Measurements from ENCODE around the gene TSPAN18. TPM values are rescaled to one million over a fixed set of nuclear protein-coding genes. Genes with fewer than 3 reads are reported as not detected.

TSPAN18 gene
- total and polyA plus RNA-seq, 2 of the 4 experiments (the other 2 are of a cell fraction), result 0.36 to 1.1 TPM

DNA sequence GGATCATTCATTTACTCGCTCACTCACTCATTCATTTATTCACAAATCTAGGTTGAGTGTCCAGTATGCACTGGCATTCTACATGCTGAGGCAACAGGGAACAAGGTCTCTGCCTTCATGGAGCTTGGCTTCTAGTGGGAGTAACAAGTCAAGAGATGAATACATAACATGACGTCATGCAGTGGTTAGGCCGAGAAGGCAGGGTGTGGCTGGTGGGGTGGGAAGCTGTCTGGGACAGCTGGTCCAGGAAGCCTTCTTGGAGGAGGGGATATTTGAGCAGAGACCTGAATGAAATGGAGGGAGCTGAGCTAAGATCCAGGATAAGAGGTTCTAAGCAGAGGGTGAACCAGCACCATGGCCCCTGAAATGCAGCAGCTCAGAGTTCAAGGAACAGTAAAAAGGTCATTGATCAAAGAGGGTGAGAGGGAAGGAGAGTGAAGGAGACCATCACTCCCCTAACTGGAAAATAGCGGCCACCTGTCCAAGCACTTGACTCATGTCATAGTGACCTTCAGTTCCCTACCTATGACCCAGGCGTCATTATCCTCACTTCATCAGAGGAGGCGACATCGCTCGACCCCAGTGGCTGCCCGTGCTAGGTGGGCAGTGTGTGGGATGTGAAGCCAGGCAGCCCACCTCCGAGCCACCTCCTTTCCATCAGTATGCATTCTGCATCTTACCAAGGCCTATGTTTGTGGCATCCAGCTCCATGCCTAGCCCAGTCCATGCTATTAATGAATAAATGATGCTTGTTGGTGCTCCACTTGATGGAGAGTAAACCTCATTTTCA lies 105.0 kb downstream of the TSPAN18 start:
- WGBS, 2 experiments (ENCODE audit: extremely low coverage in 2 of 2, insufficient read length in 1 of 2), result 50% methylated on average over 2 of the region's 10 CpGs; no CpG with 5 or more reads in 1 of the 2 experiments
- H3K36me3 ChIP-seq (ENCODE audit: control insufficient read depth, insufficient read depth, low read length), result no peaks in the 10 kb centered on the region
- peaks cover 2% of the 10 kb centered on the region for H3K4me1 ChIP-seq (ENCODE audit: control insufficient read depth, insufficient read depth, low read length)
- H3K27ac ChIP-seq (ENCODE audit: insufficient read depth, low read length), result no peak overlapping the region
- H2BK5ac ChIP-seq (ENCODE audit: low read depth, low read length, poor library complexity, severe bottlenecking), result no peak overlapping the region
- H4K5ac ChIP-seq (ENCODE audit: low read depth, low read length), result no peak overlapping the region
- CTCF ChIA-PET, result interaction anchor here (0.6 kb wide), 1 partner anchor 1938 kb away, joined by 3 read pairs; no protein-coding TSS in a partner anchor
- no peak overlapping the region for H3K14ac ChIP-seq (replicated peaks; ENCODE audit: low read depth, low read length)
- intact Hi-C loops (cut with micrococcal nuclease) (no loop called here), dilution Hi-C loops (cut with HindIII; ENCODE audit: low sequenced_read_pairs, unreplicated experiment) (no loop called here), in situ Hi-C loops (cut with MboI; ENCODE audit: low sequenced_read_pairs) (no loop called here)
- H4K91ac ChIP-seq (ENCODE audit: insufficient read depth, low read depth, low read length), result no peak overlapping the region
- H2BK20ac ChIP-seq (ENCODE audit: low read depth, low read length), result no peak overlapping the region
- no peak for TF ChIP-seq MXI1 (IDR thresholded peaks at IDR 0.05; ENCODE audit: borderline replicate concordance, low read depth, low read length)
- TF ChIP-seq, protein P1, sequence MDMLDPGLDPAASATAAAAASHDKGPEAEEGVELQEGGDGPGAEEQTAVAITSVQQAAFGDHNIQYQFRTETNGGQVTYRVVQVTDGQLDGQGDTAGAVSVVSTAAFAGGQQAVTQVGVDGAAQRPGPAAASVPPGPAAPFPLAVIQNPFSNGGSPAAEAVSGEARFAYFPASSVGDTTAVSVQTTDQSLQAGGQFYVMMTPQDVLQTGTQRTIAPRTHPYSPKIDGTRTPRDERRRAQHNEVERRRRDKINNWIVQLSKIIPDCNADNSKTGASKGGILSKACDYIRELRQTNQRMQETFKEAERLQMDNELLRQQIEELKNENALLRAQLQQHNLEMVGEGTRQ (IDR thresholded peaks at IDR 0.05; ENCODE audit: low read depth, low read length), result no peak
- no peak for TF ChIP-seq NFE2L2 (IDR thresholded peaks at IDR 0.05; ENCODE audit: low read depth, low read length)
- TF ChIP-seq, protein P2, sequence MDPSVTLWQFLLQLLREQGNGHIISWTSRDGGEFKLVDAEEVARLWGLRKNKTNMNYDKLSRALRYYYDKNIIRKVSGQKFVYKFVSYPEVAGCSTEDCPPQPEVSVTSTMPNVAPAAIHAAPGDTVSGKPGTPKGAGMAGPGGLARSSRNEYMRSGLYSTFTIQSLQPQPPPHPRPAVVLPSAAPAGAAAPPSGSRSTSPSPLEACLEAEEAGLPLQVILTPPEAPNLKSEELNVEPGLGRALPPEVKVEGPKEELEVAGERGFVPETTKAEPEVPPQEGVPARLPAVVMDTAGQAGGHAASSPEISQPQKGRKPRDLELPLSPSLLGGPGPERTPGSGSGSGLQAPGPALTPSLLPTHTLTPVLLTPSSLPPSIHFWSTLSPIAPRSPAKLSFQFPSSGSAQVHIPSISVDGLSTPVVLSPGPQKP (IDR thresholded peaks at IDR 0.05; ENCODE audit: borderline replicate concordance, low read depth, low read length), result no peak
- no peak for TF ChIP-seq POLR2A (IDR thresholded peaks at IDR 0.05; ENCODE audit: low read depth, low read length)
- no peak for TF ChIP-seq CEBPB (IDR thresholded peaks at IDR 0.05; ENCODE audit: low read depth, low read length)
- TF ChIP-seq BHLHE40 (IDR thresholded peaks at IDR 0.05; ENCODE audit: low read depth, low read length), result no peak
- TF ChIP-seq RFX5 (IDR thresholded peaks at IDR 0.05; ENCODE audit: low read depth, low read length), result no peak
- TF ChIP-seq CHD1 (IDR thresholded peaks at IDR 0.05; ENCODE audit: low read depth, low read length), result no peak
- TF ChIP-seq, protein P3, sequence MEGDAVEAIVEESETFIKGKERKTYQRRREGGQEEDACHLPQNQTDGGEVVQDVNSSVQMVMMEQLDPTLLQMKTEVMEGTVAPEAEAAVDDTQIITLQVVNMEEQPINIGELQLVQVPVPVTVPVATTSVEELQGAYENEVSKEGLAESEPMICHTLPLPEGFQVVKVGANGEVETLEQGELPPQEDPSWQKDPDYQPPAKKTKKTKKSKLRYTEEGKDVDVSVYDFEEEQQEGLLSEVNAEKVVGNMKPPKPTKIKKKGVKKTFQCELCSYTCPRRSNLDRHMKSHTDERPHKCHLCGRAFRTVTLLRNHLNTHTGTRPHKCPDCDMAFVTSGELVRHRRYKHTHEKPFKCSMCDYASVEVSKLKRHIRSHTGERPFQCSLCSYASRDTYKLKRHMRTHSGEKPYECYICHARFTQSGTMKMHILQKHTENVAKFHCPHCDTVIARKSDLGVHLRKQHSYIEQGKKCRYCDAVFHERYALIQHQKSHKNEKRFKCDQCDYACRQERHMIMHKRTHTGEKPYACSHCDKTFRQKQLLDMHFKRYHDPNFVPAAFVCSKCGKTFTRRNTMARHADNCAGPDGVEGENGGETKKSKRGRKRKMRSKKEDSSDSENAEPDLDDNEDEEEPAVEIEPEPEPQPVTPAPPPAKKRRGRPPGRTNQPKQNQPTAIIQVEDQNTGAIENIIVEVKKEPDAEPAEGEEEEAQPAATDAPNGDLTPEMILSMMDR (conservative IDR thresholded peaks at IDR 0.05; ENCODE audit: low read depth, low read length), result no peak
- TF ChIP-seq MAZ (IDR thresholded peaks at IDR 0.05; ENCODE audit: borderline replicate concordance, low read depth, low read length), result no peak
- TF ChIP-seq SMC3 (IDR thresholded peaks at IDR 0.05; ENCODE audit: low read depth, low read length), result no peak
- no peak for TF ChIP-seq RCOR1 (IDR thresholded peaks at IDR 0.05; ENCODE audit: insufficient replicate concordance, low read length)
- H2AK5ac ChIP-seq (ENCODE audit: low read depth, low read length), result no peak overlapping the region
- H3K27me3 ChIP-seq (ENCODE audit: control insufficient read depth, insufficient read depth, low read length), result peaks cover 30% of the 10 kb centered on the region
- H3K4ac ChIP-seq (ENCODE audit: low read depth, low read length), result no peak overlapping the region
- H3K23ac ChIP-seq (ENCODE audit: low read depth, low read length), result no peak overlapping the region
- no peak overlapping the region for H2AK9ac ChIP-seq (replicated peaks; ENCODE audit: low read depth, low read length, poor library complexity)
- H3K56ac ChIP-seq (ENCODE audit: extremely low read depth, insufficient read depth, low read length), result no peak overlapping the region
- no peaks in the 10 kb centered on the region for H3K9me1 ChIP-seq (ENCODE audit: insufficient read depth, low read length)
- no peak overlapping the region for H3K4me2 ChIP-seq (ENCODE audit: low read depth, low read length)
- no peak overlapping the region for H3K18ac ChIP-seq (ENCODE audit: low read depth, low read length)
- BruUV-seq (replicated peaks), result no TSS peak
- H2BK15ac ChIP-seq (ENCODE audit: low read depth, low read length), result no peak overlapping the region
- no peak overlapping the region for H2BK120ac ChIP-seq (ENCODE audit: low read depth, low read length)
- ATAC-seq (ENCODE audit: low read depth) (no peak), DNase-seq (no peak)
- no peaks in the 10 kb centered on the region for H3K9me3 ChIP-seq (ENCODE audit: control insufficient read depth, insufficient read depth, low read length)
- H3K79me1 ChIP-seq (ENCODE audit: low read depth in 1 of 2, low read length in 2 of 2), result no peaks in the 10 kb centered on the region
- no peak overlapping the region for H3K9ac ChIP-seq (ENCODE audit: low read depth, low read length)
- H4K20me1 ChIP-seq (ENCODE audit: insufficient read depth, low read length), result no peaks in the 10 kb centered on the region
- H2AFZ ChIP-seq (replicated peaks; ENCODE audit: low read length, poor library complexity), result no peak overlapping the region
- H3K4me3 ChIP-seq (ENCODE audit: insufficient read depth, low read depth, low read length), result no peak overlapping the region
- POLR2A ChIA-PET (ENCODE audit: unreplicated experiment), result no interaction called here
- H4K8ac ChIP-seq (ENCODE audit: low read depth in 2 of 2, low read length in 2 of 2), result no peak overlapping the region

Data from IMR-90 (cell line).